HG03060 (cell line): ENCODE results near the gene TMEM61.

Experiments used
- ATAC-seq: cut with Tn5 transposase; IDR thresholded peaks from one replicate; pipeline ENCODE4 v1.9.1; 2021; ENCODE audit warnings: low read depth, moderate number of reproducible peaks; ENCODE audit not compliant: unreplicated experiment

Gene TMEM61

GRCh38 chr1:54984131-54984842 is 3.9 kb downstream of the TMEM61 start:
- ATAC-seq, result no peak

GRCh38 chr1:54985556-54985955 is 5.1 kb downstream of the TMEM61 start:
- ATAC-seq, result no peak

GRCh38 chr1:54986025-54986424 is 5.6 kb downstream of the TMEM61 start:
- no peak for ATAC-seq

DNA sequence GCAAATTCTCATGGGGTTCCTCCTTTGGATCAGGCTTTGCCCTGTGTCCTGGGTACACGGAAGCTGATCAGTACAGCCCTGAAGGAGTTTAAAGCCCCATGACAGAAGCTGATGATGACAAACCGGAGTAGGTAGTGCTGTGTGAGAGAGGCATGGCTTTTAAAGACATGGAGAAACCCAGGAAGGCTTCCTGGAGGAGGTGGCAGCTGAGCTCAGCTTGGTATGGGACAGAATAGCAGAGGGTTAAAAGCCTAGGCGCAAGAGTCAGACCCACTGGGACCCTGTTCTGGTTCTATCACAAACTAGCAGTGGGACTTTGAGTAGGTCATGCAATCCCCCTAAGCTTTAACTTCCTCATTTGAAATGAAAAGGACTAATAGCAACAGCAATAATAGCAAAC is 6.1 kb downstream of the TMEM61 start:
- ATAC-seq, result no peak

- ATAC-seq, result no peak
These were observed 7.0 kb downstream of the TMEM61 start for GRCh38 chr1:54987427-54987826.

GRCh38 chr1:54987919-54988705 is 7.7 kb downstream of the TMEM61 start:
- no peak for ATAC-seq

DNA sequence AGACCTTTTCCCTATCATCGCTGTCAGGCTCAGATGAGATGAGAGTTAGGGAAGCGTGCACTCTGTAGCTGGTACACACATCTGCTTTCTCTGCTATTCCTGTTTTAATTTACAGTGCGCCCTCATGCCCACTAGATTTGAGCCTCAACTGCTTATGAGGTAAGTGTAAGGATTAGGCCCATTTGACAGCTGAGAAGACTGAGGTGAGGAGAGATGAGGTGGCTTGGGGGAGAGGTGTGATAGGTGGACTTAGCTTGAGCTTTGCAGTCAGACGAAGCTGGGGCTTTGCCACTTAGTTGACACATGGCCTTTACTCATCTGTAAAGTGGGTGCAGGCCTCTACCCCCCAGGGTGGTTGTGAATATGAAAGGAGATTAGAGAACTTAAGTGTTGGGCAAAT is 8.5 kb downstream of the TMEM61 start:
- ATAC-seq, result no peak

GRCh38 chr1:54989473-54989872 is 9.0 kb downstream of the TMEM61 start:
- no peak for ATAC-seq

GRCh38 chr1:54989968-54990810 is 9.8 kb downstream of the TMEM61 start:
- ATAC-seq, result no peak

DNA sequence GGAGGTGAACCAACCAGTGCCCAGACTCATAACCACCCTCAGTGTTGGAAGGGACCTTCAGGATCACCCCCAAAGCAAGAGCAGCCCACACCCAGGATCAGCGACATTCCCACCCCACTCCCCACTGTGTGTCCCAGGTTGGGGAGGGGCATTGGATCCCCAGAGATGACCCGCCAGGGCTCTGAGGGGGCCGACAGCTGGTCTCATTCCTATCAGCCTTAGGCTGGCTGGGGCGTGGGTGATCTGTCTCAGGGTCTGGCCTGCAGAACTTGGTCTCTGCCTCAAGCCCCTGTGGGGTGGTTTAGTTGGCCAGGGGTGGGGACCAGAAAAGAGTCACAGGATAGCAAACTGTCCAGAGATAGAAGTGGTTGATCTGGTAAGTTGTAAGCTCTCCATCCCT is 10.5 kb downstream of the TMEM61 start:
- no peak for ATAC-seq

DNA sequence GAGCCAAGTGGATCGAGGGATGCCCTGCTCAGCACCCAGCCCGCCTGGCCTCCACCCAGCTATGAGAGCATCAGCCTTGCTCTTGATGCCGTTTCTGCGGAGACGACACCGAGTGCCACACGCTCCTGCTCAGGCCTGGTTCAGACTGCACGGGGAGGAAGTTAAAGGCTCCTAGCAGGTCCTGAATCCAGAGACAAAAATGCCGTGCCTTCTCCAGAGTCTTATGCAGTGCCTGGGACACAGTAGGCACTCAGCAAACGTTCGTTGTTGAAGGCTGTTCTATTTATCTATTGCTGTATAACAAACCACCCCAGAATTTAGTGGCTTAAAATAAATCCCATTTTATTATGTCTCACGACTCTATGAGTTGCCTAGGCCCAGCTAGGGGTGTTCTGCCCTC is 11.5 kb downstream of the TMEM61 start:
- ATAC-seq, result no peak

GRCh38 chr1:54993140-54993539 is 12.7 kb downstream of the TMEM61 start:
- ATAC-seq, result no peak

DNA sequence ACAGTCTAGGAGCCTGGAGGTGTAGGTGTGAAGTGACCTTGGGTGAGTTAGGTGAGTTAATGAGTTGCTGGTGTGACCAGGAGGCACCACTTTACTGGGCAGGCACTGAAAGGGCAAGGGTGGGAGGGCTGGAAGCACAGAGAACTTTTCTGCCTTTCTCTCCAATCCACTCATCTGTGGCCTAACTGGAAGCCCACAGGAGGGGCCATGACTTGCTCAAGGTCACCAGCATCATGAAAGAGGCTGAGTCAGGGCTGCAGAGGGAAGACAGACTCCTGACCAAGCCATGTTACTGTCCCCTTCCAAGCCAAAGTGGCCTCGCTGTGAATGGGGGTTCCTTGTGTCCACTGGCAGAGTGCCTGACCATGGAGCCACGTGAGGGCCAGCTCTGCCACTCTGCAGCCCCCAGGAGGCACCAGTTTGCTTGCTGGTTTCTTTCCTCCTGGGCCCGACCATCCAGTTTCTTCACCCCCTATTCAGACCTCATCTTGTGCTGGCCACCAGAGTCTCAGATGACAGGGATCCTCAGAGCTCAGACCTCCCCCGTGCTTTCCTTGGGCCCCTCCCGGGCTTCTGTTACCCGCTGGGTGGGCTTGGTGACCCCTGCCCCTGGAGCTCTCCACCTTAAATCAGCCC is 14.0 kb downstream of the TMEM61 start:
- ATAC-seq, result no peak

- no peak for ATAC-seq
These were observed 14.8 kb downstream of the TMEM61 start for GRCh38 chr1:54995013-54995760.

DNA sequence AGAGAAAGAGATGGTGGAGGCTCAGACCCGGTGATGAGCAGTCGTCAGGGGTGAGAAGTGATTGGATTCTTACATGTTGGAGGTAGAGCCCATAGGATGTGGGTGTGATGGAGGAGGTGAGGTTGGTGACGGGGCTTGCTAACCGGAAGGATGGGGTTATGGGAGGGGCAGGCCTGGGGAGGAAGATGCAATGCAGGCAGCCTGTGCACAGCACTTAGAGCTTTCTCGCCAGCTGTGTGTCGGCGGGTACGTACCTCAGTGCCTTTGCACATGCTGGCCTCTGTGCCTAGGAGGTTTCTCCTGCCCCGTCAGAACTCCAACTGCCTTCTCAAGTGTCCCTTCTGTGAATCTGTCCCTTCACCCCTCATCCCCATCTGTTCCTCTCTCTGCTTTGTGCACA is 15.4 kb downstream of the TMEM61 start:
- no peak for ATAC-seq

DNA sequence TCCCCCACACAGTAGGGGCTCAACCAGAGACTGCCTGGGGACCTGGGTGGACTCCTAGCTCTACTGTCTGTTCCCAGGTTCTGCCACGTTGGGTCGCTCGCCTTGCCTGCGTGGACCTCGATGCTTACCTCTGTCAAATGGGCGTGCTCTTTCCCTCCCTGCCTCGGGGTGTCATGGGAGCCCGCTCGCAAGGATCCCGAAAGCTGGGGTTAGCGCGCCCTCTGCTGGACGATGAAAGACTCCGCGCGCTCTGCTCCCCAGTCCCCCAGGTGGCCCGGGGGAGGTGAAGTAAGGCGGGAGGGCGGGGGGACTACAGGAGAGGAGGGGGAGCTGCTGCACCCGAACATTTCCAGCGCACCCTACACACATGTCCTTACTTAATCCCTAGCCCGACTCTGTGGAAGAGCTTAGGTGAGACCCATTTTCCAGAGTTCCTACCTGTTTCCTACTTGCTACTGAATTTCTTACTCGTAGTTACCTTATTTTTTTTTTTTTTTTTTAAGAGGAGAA is 16.0 kb downstream of the TMEM61 start:
- no peak for ATAC-seq

DNA sequence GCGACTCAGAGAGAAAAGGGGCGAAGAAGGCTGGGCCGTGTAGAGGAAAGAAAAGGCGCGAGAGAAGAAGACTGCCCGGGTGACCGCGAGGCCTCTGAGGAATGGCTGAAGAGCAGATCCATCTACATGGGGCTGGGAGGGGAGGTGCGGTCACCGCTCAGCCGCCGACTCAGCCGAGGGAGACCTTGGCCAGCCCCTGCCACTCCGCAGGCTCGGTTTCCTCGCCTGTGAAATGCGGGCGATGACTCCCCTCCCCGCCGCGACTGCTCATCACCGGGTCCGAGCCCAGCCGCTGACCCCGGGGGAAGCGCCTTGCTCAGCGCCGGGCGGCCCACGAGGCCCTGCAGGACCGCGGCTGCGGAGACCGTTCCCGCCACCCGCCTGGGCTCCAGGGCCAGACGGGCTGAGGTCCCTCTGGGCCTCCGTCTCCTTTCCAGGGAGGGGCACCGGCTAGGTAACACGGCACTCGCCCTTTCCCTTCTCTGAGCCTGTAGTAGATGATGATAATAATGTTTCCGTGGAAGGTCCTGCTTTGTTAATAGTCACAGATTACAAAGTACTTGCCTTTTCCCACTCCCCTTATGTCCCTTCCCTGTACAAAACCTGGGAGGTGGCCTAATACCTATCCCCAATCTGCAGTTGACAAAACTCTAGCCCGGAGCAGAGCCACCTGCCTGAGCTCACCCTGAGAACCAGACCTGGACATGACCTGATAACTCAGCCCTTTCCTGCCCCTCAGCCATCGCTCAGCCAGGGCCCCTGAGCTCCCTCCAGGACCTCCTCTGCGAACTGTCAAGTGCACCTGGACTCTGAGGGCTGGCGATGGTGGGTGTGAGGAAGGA is 16.7 kb downstream of the TMEM61 start:
- no peak for ATAC-seq

GRCh38 chr1:54997711-54997986 is 17.2 kb downstream of the TMEM61 start:
- ATAC-seq, result no peak

- ATAC-seq, result no peak
These were observed 17.7 kb downstream of the TMEM61 start for GRCh38 chr1:54998100-54998499.
